GM19452 (cell line): Measurements from ENCODE around the gene PDIA6.
"Not testable (repeated sequence)": the region's sequence is repeated elsewhere in the genome, so short reads cannot be mapped to it uniquely, and the experiment has no call there.

Source experiments
- ATAC-seq: cut with Tn5 transposase; IDR thresholded peaks from one replicate; pipeline ENCODE4 v1.9.1; 2021; ENCODE audit not compliant: unreplicated experiment

The PDIA6 gene

DNA sequence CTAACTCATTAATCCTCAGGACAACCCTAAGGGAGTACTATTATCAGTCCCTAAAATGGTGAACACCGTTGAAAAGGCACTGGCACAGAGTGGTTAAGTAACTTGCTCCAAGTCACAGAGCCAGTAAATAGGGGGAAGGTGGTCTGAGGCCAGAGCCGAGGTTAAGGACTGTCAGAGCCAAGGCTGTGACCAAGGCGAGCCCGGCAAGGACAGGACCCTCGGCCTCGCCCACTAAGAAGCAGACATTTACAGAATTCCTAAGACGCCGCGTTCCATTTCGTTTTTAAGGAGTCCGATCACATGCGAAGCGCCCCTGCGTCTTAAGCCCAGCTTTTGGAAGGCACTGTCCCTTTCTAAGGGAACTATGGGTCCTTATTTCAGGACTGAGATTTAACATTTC lies 1.1 kb downstream of the PDIA6 start:
- no peak for ATAC-seq

DNA sequence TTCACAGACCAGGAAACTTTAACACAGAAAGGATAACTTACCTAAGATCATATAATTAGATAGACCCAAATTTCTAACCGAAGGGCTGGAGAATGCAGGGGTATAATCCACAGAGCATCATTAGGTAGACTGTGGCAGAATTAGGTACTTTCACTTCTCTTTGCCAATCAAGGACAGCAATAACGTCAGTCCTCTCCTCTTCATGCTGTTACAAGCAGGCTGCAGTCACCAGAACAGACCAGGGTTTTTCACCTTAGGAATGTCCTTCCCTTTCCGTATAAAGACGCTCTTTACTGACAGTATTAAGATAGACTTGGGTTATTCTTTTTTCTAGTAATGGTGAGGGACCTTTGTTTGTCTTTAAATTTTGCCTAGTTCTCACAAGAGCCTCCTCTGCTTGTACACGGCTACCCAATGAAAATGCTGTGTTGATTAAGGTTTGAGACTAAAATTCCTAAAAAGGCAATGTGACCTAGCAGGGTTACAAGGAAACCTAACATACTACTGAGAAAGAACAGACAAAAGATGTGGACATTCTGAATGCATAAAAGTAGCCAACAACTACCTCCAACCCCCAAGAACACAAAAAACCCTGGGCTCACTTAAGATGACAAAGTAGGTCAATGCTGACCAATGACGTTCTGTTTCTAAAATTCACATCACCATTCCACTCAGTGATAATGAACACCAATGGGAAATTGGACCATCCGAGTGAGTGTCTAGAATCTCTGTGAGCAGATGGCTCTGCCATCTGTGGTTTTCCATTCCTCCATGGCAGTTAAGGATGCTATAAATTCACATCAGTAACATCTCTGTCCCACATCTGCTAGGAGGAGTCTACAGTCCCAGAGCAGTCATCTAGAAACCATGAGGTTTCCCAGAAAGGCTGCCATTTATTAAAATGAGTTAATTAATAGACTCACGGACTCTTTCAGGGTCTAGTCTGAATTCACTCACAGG lies 2.1 kb downstream of the PDIA6 start:
- ATAC-seq = peak; percentile 32

GRCh38 chr2:10806543-10806942 lies 6.0 kb downstream of the PDIA6 start:
- ATAC-seq = no peak

DNA sequence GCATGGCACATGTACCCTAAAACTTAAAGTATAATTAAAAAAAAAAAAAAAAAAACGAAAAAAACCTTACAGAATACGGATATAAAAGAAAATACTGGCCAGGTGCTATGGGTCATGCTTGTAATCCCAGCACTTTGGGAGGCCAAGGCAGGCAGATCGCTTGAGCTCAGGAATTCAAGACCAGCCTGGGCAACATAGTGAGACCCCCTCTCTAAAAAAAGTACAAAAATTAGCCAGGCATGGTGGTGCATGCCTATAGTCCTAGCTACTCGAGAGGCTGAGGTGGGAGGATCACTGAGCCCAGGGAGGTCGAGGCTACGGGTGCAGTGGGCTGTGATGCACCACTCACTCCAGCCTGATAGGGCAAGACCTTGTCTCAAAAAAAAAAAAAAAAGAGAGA lies 6.6 kb downstream of the PDIA6 start:
- ATAC-seq = not testable (repeated sequence)

GRCh38 chr2:10802657-10803056 lies 9.9 kb downstream of the PDIA6 start:
- no peak for ATAC-seq

GRCh38 chr2:10800163-10800562 lies 12.4 kb downstream of the PDIA6 start:
- ATAC-seq = no peak

- ATAC-seq = no peak
These were observed 13.8 kb downstream of the PDIA6 start for GRCh38 chr2:10798783-10799182.

- ATAC-seq = no peak
These were observed 15.9 kb downstream of the PDIA6 start for GRCh38 chr2:10796703-10797102.

GRCh38 chr2:10795508-10796046 lies 17.0 kb downstream of the PDIA6 start:
- ATAC-seq = no peak

DNA sequence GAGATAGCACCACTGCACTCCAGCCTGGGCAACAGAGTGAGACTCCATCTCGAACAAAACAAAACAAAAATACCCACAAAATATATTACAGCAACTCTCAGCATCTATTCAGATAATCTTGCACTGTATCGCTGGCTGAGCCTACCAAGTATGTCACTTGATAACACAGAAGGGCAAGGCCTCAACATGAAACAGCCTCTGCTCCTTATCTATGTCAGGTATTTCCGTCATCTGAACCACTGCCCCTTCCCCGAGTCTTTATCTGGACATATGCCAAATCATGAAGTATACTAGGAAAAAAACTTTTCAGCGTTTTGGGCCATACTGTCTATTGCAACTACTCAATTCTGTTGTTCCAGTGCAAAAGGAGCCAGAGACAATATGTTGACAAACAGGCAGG lies 17.7 kb downstream of the PDIA6 start:
- ATAC-seq = no peak

- ATAC-seq = no peak
These were observed 18.8 kb downstream of the PDIA6 start for GRCh38 chr2:10793816-10794215.

DNA sequence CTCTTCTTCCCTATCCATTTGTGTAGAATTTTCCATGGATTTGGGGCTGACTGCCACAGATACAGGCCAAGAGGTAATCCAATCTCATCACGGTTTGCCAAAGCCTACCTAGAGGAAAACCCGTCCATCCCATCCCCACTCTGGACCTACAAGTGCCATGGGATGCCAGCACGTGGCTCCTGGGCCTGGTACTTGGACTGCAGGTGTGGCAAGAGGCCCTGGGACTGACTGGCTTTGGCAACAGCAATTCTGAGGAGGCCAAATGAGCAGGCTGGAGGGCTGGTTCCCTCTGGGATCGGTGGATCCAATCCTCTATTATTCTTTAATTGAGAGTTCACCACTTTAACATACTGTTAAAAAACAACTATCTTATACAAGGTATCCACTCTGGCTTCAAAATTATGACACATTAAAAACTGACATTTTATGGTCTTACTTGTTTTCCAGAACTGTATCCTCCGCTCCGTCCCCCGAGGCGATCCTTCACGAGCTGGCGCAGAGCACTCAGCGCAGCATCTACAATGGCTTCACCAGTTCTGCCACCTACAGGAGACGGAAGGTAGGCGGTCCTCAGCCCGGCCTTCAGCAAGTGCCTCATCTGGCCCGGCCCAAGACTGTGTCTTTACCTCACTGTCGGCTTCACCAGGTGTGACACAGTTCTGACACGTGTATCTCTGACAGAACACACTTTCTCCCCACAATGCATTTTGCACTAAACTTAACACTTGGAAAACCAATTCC lies 19.8 kb downstream of the PDIA6 start:
- no peak for ATAC-seq

DNA sequence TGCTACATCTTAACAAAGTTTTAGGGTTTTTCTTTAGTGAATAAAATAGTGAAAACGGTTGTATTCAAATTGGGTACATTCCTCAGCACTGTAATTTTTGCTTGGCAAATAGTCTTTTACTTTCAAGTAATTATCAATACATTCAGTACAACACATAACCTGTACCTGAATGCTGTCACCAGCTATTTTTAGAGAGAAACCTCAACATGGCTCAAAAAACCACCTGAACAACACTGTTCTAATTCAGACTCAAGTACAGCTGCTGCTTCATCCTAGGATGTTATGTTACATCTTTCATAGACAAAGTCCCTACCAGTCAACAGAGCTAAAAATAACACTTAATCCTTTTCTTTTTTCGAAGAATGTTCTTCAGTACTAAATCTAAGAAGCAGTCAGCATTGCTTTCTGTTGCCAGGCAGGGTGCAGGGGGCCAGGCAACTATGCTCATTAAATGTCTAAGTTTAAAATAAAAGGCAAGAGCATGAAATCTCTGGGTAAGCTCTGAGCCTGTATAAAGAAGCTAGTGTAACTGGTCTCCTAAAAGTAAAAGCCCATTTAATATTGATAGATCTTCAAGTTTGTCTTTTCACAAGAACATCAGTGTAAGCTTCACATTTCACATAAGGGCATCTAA lies 20.5 kb downstream of the PDIA6 start:
- no peak for ATAC-seq

GRCh38 chr2:10790228-10790973 lies 22.2 kb downstream of the PDIA6 start:
- ATAC-seq = peak; percentile 66

GRCh38 chr2:10788855-10789254 lies 23.7 kb downstream of the PDIA6 start:
- ATAC-seq = no peak

GRCh38 chr2:10787176-10787968 lies 25.2 kb downstream of the PDIA6 start:
- no peak for ATAC-seq

- no peak for ATAC-seq
These were observed 26.2 kb downstream of the PDIA6 start for GRCh38 chr2:10786240-10786982.

DNA sequence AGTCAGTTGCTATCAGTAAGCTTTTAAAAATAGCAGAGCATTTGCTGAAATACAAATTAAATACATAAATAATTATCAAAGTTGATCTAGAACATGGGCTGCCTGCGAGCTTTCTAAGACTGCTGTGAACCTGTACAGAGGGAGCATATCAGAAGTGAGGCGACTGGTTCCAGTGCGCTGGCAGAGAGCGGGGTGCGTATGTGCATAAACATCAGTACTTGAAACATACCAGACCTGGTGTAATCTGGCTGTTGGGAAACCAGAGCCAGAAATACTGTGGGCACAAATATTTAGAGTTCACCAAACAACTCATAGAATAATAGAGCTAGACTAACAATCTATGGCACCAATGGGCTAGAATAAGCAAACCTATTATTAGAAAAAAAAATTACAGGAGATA lies 27.3 kb downstream of the PDIA6 start:
- no peak for ATAC-seq

- no peak for ATAC-seq
These were observed 27.9 kb downstream of the PDIA6 start for GRCh38 chr2:10784719-10785118.
